Measurements from ENCODE around the gene HDAC7. TPM values are rescaled to one million over a fixed set of nuclear protein-coding genes. Genes with fewer than 3 reads are reported as not detected.

The HDAC7 gene
- total and polyA plus RNA-seq, 7 experiments from 2014 or later: 16.7 to 194 (median 153) TPM

GRCh38 chr12:47838286-47838931 is 18.7 kb upstream of the HDAC7 start:
- DNase-seq (peak in 4 of 9 donors; percentile 23 to 47 (median 38)), ATAC-seq (peak; percentile 45)
- intact Hi-C loops (cut with micrococcal nuclease): loop anchor here (1.0 to 5.0 kb wide), 6 partner anchors 59 to 327 kb away; no protein-coding TSS in a partner anchor
- CTCF ChIA-PET: interaction anchor here (0.7 to 20.1 kb wide), 29 partner anchors 7 to 351 kb away, joined by 3 to 539 read pairs (median 4); partner anchors contain the start of genes HDAC7, SLC48A1 and VDR
- Mint-ChIP-seq H3K9me3 (no peaks in the 10 kb centered on the region), H3K4me1 (peaks cover 33 to 63% (median 46%) of the 10 kb centered on the region in 7 donors), H3K4me3 (no peak overlapping the region), H3K27ac (peak overlapping the region in 2 of 9 donors; percentile 50 to 77), H3K36me3 (peaks cover 0 to 2% (median 0%) of the 10 kb centered on the region in 5 donors), H3K27me3 (no peaks in the 10 kb centered on the region)
- Histone ChIP-seq H3K36me3 (ENCODE audit: control insufficient read depth in 2 of 3, insufficient read depth in 3 of 3, low read length in 3 of 3) (no peaks in the 10 kb centered on the region), H3K9me3 (ENCODE audit: control insufficient read depth in 2 of 3, low read length in 3 of 3) (no peaks in the 10 kb centered on the region), H3K27me3 (ENCODE audit: control insufficient read depth in 2 of 2, insufficient read depth in 2 of 2, low read length in 2 of 2) (no peaks in the 10 kb centered on the region), H3K4me1 (ENCODE audit: control insufficient read depth in 2 of 2, insufficient read depth in 2 of 2, low read length in 2 of 2) (peaks cover 10 to 42% of the 10 kb centered on the region in 2 donors), H3K4me3 (ENCODE audit: low read length) (no peak overlapping the region), H3K27ac (ENCODE audit: low read depth, low read length) (no peak overlapping the region)
- POLR2A ChIA-PET: interaction anchor here (0.6 to 16.4 kb wide), 12 partner anchors 14 to 1010 kb away, joined by 3 to 364 read pairs (median 6); partner anchors contain the start of gene HDAC7

GRCh38 chr12:47837190-47838171 is 17.8 kb upstream of the HDAC7 start:
- intact Hi-C loops (cut with micrococcal nuclease): loop anchor here (1.0 to 5.0 kb wide), 18 partner anchors 13 to 328 kb away; partner anchors contain the start of gene SLC48A1 (in 1 of the 2)
- Histone ChIP-seq H3K4me1 (ENCODE audit: control insufficient read depth in 2 of 2, insufficient read depth in 2 of 2, low read length in 2 of 2) (peaks cover 19 to 52% of the 10 kb centered on the region in 2 donors), H3K36me3 (ENCODE audit: control insufficient read depth in 2 of 3, insufficient read depth in 3 of 3, low read length in 3 of 3) (no peaks in the 10 kb centered on the region), H3K27me3 (ENCODE audit: control insufficient read depth in 2 of 2, insufficient read depth in 2 of 2, low read length in 2 of 2) (no peaks in the 10 kb centered on the region), H3K4me3 (ENCODE audit: low read length) (no peak overlapping the region), H3K9me3 (ENCODE audit: control insufficient read depth in 2 of 3, low read length in 3 of 3) (no peaks in the 10 kb centered on the region), H3K27ac (ENCODE audit: low read depth, low read length) (no peak overlapping the region)
- Mint-ChIP-seq H3K9me3 (no peaks in the 10 kb centered on the region), H3K4me3 (no peak overlapping the region), H3K4me1 (peaks cover 38 to 71% (median 55%) of the 10 kb centered on the region in 7 donors), H3K27ac (peak overlapping the region in 8 of 9 donors; percentile 35 to 97 (median 76)), H3K36me3 (peaks cover 0 to 2% (median 0%) of the 10 kb centered on the region in 5 donors), H3K27me3 (no peaks in the 10 kb centered on the region)
- CTCF ChIA-PET: interaction anchor here (0.7 to 20.1 kb wide), 22 partner anchors 8 to 805 kb away, joined by 3 to 539 read pairs (median 4); partner anchors contain the start of genes HDAC7 and SLC48A1
- DNase-seq (peak; percentile 52 to 80 (median 65)), ATAC-seq (peak; percentile 68)
- POLR2A ChIA-PET: interaction anchor here (0.6 to 16.4 kb wide), 9 partner anchors 18 to 1011 kb away, joined by 3 to 364 read pairs (median 8); partner anchors contain the start of gene HDAC7

GRCh38 chr12:47835831-47836155 is 16.1 kb upstream of the HDAC7 start:
- Mint-ChIP-seq H3K27ac (peak overlapping the region in 8 of 9 donors; percentile 39 to 97 (median 82)), H3K4me3 (peak overlapping the region in 2 of 10 donors; percentile 1 to 41), H3K4me1 (peaks cover 52 to 83% (median 71%) of the 10 kb centered on the region in 7 donors), H3K9me3 (no peaks in the 10 kb centered on the region), H3K36me3 (no peaks in the 10 kb centered on the region), H3K27me3 (no peaks in the 10 kb centered on the region)
- H3K4me1 ChIP-seq (ENCODE audit: control insufficient read depth in 2 of 2, insufficient read depth in 2 of 2, low read length in 2 of 2): peaks cover 23 to 68% of the 10 kb centered on the region in 2 donors
- H3K9me3 ChIP-seq (ENCODE audit: control insufficient read depth in 2 of 3, low read length in 3 of 3): no peaks in the 10 kb centered on the region
- ATAC-seq (no peak), DNase-seq (no peak)
- ChIA-PET POLR2A (interaction anchor here (0.6 to 16.4 kb wide), 12 partner anchors 11 to 95 kb away, joined by 3 to 364 read pairs (median 4); partner anchors contain the start of gene HDAC7), CTCF (interaction anchor here (0.6 to 20.1 kb wide), 15 partner anchors 11 to 766 kb away, joined by 3 to 539 read pairs (median 5); partner anchors contain the start of genes HDAC7, SLC48A1 and TMEM106C)
- no peaks in the 10 kb centered on the region for H3K27me3 ChIP-seq (ENCODE audit: control insufficient read depth in 2 of 2, insufficient read depth in 2 of 2, low read length in 2 of 2)
- H3K36me3 ChIP-seq (ENCODE audit: control insufficient read depth in 2 of 3, insufficient read depth in 3 of 3, low read length in 3 of 3): no peaks in the 10 kb centered on the region
- no peak overlapping the region for H3K4me3 ChIP-seq (ENCODE audit: low read length)
- H3K27ac ChIP-seq (ENCODE audit: low read depth, low read length): peak overlapping the region; percentile 24
- intact Hi-C loops (cut with micrococcal nuclease): loop anchor here in 1 of 2 donors (5.0 kb wide), 1 partner anchor 183 kb away; no protein-coding TSS in a partner anchor

GRCh38 chr12:47835006-47835830 is 15.5 kb upstream of the HDAC7 start:
- H3K27ac ChIP-seq (ENCODE audit: low read depth, low read length): peak overlapping the region; percentile 24
- Mint-ChIP-seq H3K36me3 (peaks cover 0 to 3% (median 0%) of the 10 kb centered on the region in 5 donors), H3K27me3 (no peaks in the 10 kb centered on the region), H3K4me1 (peaks cover 58 to 85% (median 77%) of the 10 kb centered on the region in 7 donors), H3K9me3 (no peaks in the 10 kb centered on the region), H3K4me3 (peak overlapping the region in 5 of 10 donors; percentile 1 to 80 (median 12)), H3K27ac (peak overlapping the region; percentile 39 to 97 (median 90))
- POLR2A ChIA-PET: interaction anchor here (0.6 to 16.4 kb wide), 11 partner anchors 11 to 95 kb away, joined by 3 to 364 read pairs (median 4); partner anchors contain the start of gene HDAC7
- CTCF ChIA-PET: interaction anchor here (1.0 to 20.1 kb wide), 16 partner anchors 10 to 128 kb away, joined by 3 to 539 read pairs (median 5); partner anchors contain the start of genes HDAC7, SLC48A1 and TMEM106C
- H3K4me3 ChIP-seq (ENCODE audit: low read length): no peak overlapping the region
- H3K9me3 ChIP-seq (ENCODE audit: control insufficient read depth in 2 of 3, low read length in 3 of 3): no peaks in the 10 kb centered on the region
- ATAC-seq (no peak), DNase-seq (no peak)
- H3K36me3 ChIP-seq (ENCODE audit: control insufficient read depth in 2 of 3, insufficient read depth in 3 of 3, low read length in 3 of 3): no peaks in the 10 kb centered on the region
- H3K4me1 ChIP-seq (ENCODE audit: control insufficient read depth in 2 of 2, insufficient read depth in 2 of 2, low read length in 2 of 2): peaks cover 23 to 74% of the 10 kb centered on the region in 2 donors
- intact Hi-C loops (cut with micrococcal nuclease): loop anchor here in 1 of 2 donors (5.0 kb wide), 1 partner anchor 183 kb away; no protein-coding TSS in a partner anchor
- H3K27me3 ChIP-seq (ENCODE audit: control insufficient read depth in 2 of 2, insufficient read depth in 2 of 2, low read length in 2 of 2): no peaks in the 10 kb centered on the region

GRCh38 chr12:47834199-47834903 is 14.6 kb upstream of the HDAC7 start:
- H3K9me3 Mint-ChIP-seq: no peaks in the 10 kb centered on the region
- ATAC-seq (peak; percentile 1), DNase-seq (no peak)
- Histone ChIP-seq H3K4me1 (ENCODE audit: control insufficient read depth in 2 of 2, insufficient read depth in 2 of 2, low read length in 2 of 2) (peaks cover 23 to 82% of the 10 kb centered on the region in 2 donors), H3K9me3 (ENCODE audit: control insufficient read depth in 2 of 3, low read length in 3 of 3) (no peaks in the 10 kb centered on the region), H3K27me3 (ENCODE audit: control insufficient read depth in 2 of 2, insufficient read depth in 2 of 2, low read length in 2 of 2) (no peaks in the 10 kb centered on the region), H3K36me3 (ENCODE audit: control insufficient read depth in 2 of 3, insufficient read depth in 3 of 3, low read length in 3 of 3) (no peaks in the 10 kb centered on the region), H3K4me3 (ENCODE audit: low read length) (no peak overlapping the region), H3K27ac (ENCODE audit: low read depth, low read length) (peak overlapping the region; percentile 8)
- peaks cover 0 to 4% (median 0%) of the 10 kb centered on the region in 5 donors for H3K36me3 Mint-ChIP-seq
- H3K4me3 Mint-ChIP-seq: peak overlapping the region in 9 of 10 donors; percentile 10 to 85 (median 64)
- H3K4me1 Mint-ChIP-seq: peaks cover 61 to 90% (median 82%) of the 10 kb centered on the region in 7 donors
- intact Hi-C loops (cut with micrococcal nuclease): no loop called here
- no peaks in the 10 kb centered on the region for H3K27me3 Mint-ChIP-seq
- ChIA-PET CTCF (interaction anchor here (0.7 to 20.1 kb wide), 10 partner anchors 10 to 90 kb away, joined by 3 to 539 read pairs (median 8); partner anchors contain the start of genes HDAC7 and SLC48A1), POLR2A (interaction anchor here (1.1 to 16.4 kb wide), 9 partner anchors 9 to 90 kb away, joined by 3 to 364 read pairs (median 5); partner anchors contain the start of gene HDAC7)
- peak overlapping the region; percentile 83 to 97 (median 92) for H3K27ac Mint-ChIP-seq

Measured in naive thymus-derived CD4-positive, alpha-beta T cell (primary cell).